ENCODE data around the gene RAB36. TPM values are rescaled to one million over a fixed set of nuclear protein-coding genes. Genes with fewer than 3 reads are reported as not detected.

Gene RAB36
- total and polyA plus RNA-seq, 9 of the 15 experiments (the other 6 are each of a cell fraction or from before 2014, with no cell fraction given): 0.04 to 0.50 (median 0.08) TPM; not detected in 3

DNA sequence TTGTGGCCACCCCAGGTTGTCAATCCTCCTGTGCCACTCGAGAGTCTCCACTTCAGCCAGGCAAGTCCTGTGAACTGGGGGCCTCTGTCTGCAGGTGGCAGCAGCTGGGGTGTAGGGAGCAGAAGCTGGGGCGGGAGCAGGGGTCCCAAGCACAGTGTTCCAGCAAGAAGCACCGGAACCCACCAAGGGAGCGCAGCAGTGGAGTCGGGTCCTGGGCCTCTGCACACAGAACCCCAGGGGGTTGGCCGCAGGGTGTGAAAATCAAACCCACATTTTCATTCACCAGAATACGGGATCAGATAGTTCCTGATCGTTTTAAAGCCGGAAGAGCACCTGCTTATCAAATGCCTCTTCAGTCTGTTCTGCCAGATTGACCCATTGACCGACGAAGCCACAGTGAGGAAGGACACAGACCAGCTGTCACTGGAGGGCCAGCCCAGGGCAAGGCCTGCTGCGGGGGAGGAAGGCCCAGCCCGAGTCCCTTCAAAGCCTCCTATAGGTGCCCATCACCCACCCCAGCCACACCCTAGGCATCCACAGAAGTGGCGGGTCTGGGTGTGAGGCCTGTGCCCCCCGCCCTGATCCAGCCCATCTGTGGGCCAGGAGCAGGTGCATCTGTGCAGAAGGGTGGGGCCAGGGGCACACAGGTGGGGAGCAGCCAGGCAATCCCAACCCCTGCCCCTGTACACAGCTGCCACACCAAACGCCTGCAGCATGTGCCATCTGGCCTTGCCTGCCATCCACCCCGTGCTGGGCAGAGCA lies 37.6 kb upstream of the RAB36 start (continued):
- no peak for TF ChIP-seq ZNF707 (CRISPR knock-in tag; conservative IDR thresholded peaks at IDR 0.05)
- TF ChIP-seq, protein P1, sequence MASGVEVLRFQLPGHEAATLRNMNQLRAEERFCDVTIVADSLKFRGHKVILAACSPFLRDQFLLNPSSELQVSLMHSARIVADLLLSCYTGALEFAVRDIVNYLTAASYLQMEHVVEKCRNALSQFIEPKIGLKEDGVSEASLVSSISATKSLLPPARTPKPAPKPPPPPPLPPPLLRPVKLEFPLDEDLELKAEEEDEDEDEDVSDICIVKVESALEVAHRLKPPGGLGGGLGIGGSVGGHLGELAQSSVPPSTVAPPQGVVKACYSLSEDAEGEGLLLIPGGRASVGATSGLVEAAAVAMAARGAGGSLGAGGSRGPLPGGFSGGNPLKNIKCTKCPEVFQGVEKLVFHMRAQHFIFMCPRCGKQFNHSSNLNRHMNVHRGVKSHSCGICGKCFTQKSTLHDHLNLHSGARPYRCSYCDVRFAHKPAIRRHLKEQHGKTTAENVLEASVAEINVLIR (CRISPR knock-in tag; IDR thresholded peaks at IDR 0.05): no peak
- TF ChIP-seq NFE2L1 (tag; IDR thresholded peaks at IDR 0.05; ENCODE audit: borderline replicate concordance, low read depth): no peak
- TF ChIP-seq IRF2 (CRISPR knock-in tag; IDR thresholded peaks at IDR 0.05): no peak
- TF ChIP-seq, protein P2, sequence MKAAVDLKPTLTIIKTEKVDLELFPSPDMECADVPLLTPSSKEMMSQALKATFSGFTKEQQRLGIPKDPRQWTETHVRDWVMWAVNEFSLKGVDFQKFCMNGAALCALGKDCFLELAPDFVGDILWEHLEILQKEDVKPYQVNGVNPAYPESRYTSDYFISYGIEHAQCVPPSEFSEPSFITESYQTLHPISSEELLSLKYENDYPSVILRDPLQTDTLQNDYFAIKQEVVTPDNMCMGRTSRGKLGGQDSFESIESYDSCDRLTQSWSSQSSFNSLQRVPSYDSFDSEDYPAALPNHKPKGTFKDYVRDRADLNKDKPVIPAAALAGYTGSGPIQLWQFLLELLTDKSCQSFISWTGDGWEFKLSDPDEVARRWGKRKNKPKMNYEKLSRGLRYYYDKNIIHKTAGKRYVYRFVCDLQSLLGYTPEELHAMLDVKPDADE (conservative IDR thresholded peaks at IDR 0.05; ENCODE audit: control insufficient read depth, low read depth, low read length): no peak
- no peak for TF ChIP-seq CBX3 (IDR thresholded peaks at IDR 0.05; ENCODE audit: borderline replicate concordance in 1 of 2, low read length in 2 of 2)
- no peak for TF ChIP-seq ETV1 (tag; conservative IDR thresholded peaks at IDR 0.05; ENCODE audit: low read depth)
- TF ChIP-seq ZEB2 (IDR thresholded peaks at IDR 0.05): no peak
- no peak for TF ChIP-seq MTA1 (IDR thresholded peaks at IDR 0.05; ENCODE audit: borderline replicate concordance)
- no peak for TF ChIP-seq ZKSCAN3 (CRISPR knock-in tag; IDR thresholded peaks at IDR 0.05)

Data from K562 (cell line).